ENCODE results near the gene HNRNPUL2. TPM values are rescaled to one million over a fixed set of nuclear protein-coding genes. Genes with fewer than 3 reads are reported as not detected.

Gene HNRNPUL2
- total RNA-seq, 3 donors from 2014 or later, result 53.0 to 70.3 (median 58.6) TPM

DNA sequence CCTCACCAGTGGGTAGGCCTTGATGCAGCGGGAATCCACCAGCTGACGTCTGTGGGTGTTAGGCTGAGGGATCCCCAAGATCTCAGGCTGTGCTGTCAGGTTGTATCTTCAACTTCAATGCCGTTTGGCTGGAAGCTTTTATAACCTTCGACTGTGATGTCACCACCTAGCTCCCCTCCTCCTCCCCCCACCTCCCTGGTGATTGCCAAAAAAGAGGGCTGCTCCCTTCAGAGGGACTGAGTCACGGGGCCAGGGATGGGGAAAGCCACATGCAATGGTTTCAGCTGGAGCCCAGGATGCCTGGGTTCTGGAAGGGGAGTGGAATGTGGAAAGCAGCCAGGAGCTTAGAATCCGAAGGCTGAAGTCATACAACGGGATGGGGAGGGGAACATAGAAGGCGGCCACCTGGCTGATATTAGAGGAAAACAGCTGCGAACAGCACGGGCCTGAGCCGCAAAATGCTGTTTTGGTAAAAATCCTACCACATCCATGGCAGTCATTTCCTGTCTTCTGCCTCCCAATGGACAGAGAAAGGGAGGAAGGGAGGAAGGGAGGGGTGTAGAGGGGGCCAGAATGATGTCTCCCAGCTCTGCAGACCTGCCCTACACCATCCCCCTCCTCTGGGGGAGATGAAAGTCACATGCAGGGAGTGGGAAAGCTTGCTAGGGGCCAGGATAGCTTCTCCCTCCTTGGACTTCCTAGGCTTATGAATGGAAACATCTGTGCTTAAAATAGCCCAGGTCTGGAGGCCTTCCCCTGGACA, 37.7 kb downstream of the HNRNPUL2 start, which contains the start of gene LRRN4CL:
TSS of gene LRRN4CL (minus strand) at position 110 of the 763 bp plus-strand sequence. CDS start 1,022 bp downstream, outside the sequence.
- H3K4me3 ChIP-seq, result no peak within 1 kb of the TSS
- TF ChIP-seq, protein P1, sequence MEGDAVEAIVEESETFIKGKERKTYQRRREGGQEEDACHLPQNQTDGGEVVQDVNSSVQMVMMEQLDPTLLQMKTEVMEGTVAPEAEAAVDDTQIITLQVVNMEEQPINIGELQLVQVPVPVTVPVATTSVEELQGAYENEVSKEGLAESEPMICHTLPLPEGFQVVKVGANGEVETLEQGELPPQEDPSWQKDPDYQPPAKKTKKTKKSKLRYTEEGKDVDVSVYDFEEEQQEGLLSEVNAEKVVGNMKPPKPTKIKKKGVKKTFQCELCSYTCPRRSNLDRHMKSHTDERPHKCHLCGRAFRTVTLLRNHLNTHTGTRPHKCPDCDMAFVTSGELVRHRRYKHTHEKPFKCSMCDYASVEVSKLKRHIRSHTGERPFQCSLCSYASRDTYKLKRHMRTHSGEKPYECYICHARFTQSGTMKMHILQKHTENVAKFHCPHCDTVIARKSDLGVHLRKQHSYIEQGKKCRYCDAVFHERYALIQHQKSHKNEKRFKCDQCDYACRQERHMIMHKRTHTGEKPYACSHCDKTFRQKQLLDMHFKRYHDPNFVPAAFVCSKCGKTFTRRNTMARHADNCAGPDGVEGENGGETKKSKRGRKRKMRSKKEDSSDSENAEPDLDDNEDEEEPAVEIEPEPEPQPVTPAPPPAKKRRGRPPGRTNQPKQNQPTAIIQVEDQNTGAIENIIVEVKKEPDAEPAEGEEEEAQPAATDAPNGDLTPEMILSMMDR (IDR thresholded peaks at IDR 0.05), result no peak
- no peaks in the 10 kb centered on the region for H3K36me3 ChIP-seq (ENCODE audit: low read depth)
- no peaks in the 10 kb centered on the region for H3K9me3 ChIP-seq
- peak in 2 of 3 donors; percentile 57 to 70 for DNase-seq
- ATAC-seq, result peak; percentile 66
- intact Hi-C loops (cut with DNase I, micrococcal nuclease), result loop anchor here (10.0 kb wide), 1 partner anchor 295 kb away; no protein-coding TSS in a partner anchor
- H3K4me1 ChIP-seq (ENCODE audit: low read depth), result peaks cover 5% of the 10 kb centered on the region

DNA sequence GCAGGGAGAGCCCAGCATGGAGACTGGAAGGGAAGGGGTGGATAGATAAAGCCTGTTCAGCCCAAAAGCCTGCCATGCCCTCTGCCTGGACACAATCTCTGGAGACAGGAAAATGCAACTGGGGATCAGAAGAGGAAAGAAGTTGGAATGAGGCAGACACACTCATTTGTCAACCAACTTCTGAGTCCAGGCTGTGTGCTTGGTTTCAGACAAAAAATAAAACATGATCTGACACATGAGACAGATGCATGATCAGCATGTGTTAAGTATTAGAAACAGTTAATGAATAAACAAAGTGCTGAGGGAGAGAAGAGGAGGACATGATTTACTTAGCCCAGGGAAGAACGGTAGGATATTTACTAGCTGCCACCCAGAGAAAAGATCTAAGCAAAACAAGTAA, 38.8 kb downstream of the HNRNPUL2 start:
- DNase-seq (no peak), ATAC-seq (no peak)
- no peaks in the 10 kb centered on the region for H3K9me3 ChIP-seq
- H3K4me3 ChIP-seq, result no peak overlapping the region
- intact Hi-C loops (cut with DNase I, micrococcal nuclease), result no loop called here
- H3K36me3 ChIP-seq (ENCODE audit: low read depth), result no peaks in the 10 kb centered on the region
- peaks cover 5% of the 10 kb centered on the region for H3K4me1 ChIP-seq (ENCODE audit: low read depth)
- TF ChIP-seq, protein P1 (IDR thresholded peaks at IDR 0.05), result no peak

DNA sequence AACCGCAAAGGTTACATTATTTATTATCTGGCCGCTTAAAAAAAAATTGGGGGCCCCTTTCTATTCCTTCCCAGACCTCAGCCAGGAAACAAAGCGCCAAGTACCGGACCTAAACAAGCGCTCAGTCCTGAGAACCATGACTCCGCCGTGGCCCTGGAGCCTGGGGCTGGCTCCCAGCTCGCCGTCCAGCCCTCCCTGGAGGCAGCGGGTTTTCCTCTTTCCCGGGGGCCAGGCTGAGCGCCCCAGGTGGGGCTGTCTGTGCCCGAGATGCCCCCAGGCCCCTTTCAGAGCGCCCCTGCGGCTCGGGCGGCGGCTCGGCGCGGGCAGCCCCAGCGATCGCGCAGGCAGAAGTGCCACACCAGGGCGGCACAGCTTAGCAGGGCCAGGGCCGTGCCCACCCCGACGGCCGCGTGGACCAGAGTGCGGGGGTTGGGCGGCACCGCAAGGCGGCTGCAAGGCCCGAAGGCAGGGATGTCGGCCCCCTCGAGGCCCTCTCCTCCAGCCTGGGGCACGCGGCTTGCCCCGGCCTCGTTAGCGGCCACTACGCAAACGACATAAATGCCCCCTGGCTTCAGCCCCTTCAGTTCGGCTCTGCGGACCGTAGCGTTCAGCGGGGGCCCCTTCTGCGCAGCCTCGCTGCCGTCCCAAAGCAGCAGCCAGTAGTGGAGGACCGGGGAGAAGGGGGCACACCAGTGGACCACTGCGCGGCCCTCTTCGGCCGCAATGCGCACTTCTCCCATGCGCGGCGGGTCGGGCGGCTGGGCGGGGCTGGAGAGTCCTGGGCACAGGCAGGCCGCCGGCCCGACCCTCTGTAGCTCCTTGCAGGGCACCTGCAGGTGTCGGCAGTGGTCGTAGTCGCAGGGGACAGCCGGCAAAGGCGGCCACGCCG, 39.5 kb downstream of the HNRNPUL2 start:
- H3K4me3 ChIP-seq, result no peak overlapping the region
- peaks cover 5% of the 10 kb centered on the region for H3K4me1 ChIP-seq (ENCODE audit: low read depth)
- no peaks in the 10 kb centered on the region for H3K36me3 ChIP-seq (ENCODE audit: low read depth)
- TF ChIP-seq, protein P1 (IDR thresholded peaks at IDR 0.05), result no peak
- ATAC-seq (peak; percentile 37), DNase-seq (peak in 1 of 3 donors; percentile 56)
- intact Hi-C loops (cut with DNase I, micrococcal nuclease), result no loop called here
- no peaks in the 10 kb centered on the region for H3K9me3 ChIP-seq

GRCh38 chr11:62682518-62682917, 44.7 kb downstream of the HNRNPUL2 start:
- no peaks in the 10 kb centered on the region for H3K36me3 ChIP-seq (ENCODE audit: low read depth)
- DNase-seq, result peak; percentile 52 to 74 (median 68)
- H3K4me1 ChIP-seq (ENCODE audit: low read depth), result peaks cover 18% of the 10 kb centered on the region
- no peak overlapping the region for H3K4me3 ChIP-seq
- TF ChIP-seq, protein P1 (IDR thresholded peaks at IDR 0.05), result no peak
- intact Hi-C loops (cut with DNase I, micrococcal nuclease), result no loop called here
- H3K9me3 ChIP-seq, result no peaks in the 10 kb centered on the region
- ATAC-seq, result peak; percentile 73

DNA sequence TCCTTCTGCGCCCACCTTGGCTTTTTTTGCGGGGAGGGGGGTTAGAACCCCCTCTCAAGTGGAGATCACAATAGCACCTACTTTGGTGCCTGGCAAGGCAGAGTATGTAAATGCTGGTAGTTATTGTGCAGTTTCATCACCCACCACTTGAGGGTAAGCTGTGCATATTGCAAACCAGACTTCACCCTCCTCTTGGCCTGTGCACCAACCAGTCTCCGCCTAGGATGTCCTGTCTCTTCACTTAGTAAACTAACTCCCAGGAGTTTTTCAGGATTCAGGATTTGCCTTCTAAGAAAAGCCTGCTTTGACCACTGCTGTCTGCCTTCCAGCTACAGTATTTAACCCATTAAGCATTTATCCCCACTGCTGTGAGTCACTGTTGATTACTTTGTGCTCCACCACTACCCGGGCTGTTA, 46.4 kb downstream of the HNRNPUL2 start:
- Histone ChIP-seq H3K36me3 (ENCODE audit: low read depth) (no peaks in the 10 kb centered on the region), H3K9me3 (no peaks in the 10 kb centered on the region), H3K4me3 (no peak overlapping the region), H3K4me1 (ENCODE audit: low read depth) (peaks cover 19% of the 10 kb centered on the region)
- intact Hi-C loops (cut with DNase I, micrococcal nuclease), result no loop called here
- TF ChIP-seq, protein P1 (IDR thresholded peaks at IDR 0.05), result no peak
- DNase-seq (peak in 2 of 3 donors; percentile 34 to 65), ATAC-seq (peak; percentile 78)

Data from mucosa of descending colon (tissue), 3 donors.